IMR-90 (cell line): Measurements from ENCODE around the gene HDAC8. TPM values are rescaled to one million over a fixed set of nuclear protein-coding genes. Genes with fewer than 3 reads are reported as not detected.

ENCODE experiments used
- ATAC-seq: fragments of 200-7000 bp; cut with Tn5 transposase; 2 replicates; pipeline ENCODE4 v1.9.1; 2020; ENCODE audit warnings: low read depth, mild to moderate bottlenecking, moderate library complexity
- BruUV-seq: library from RNA; stranded (reverse); fragments of 400-500 nt; replicated peaks from 2 replicates; lab custom pipeline; 2021; lab: Mats Ljungman, UMichigan
- CTCF ChIA-PET: fragments of 300-600 bp; formaldehyde crosslinking; extraction: SDS; loops from one replicate; lab custom pipeline; 2021; ENCODE audit warnings: antibody characterized with exemption; lab: Yijun Ruan, JAX
- POLR2A ChIA-PET: fragments of 300-600 bp; sonication (Branson Sonifier 250); formaldehyde crosslinking; loops from one replicate; lab custom pipeline; 2022; ENCODE audit warnings: antibody characterized with exemption; ENCODE audit not compliant: unreplicated experiment; lab: Charles Lee
- DNase-seq: peaks from one replicate; pipeline ENCODE4 v3.0.0; 2013
- H2AFZ ChIP-seq: replicated peaks from 2 replicates; pipeline ENCODE3; 2013; ENCODE audit warnings: low read length, mild to moderate bottlenecking; ENCODE audit not compliant: poor library complexity
- H2AK5ac ChIP-seq: 2 replicates; pipeline ENCODE4 v1.6.1; 2013; ENCODE audit warnings: low read depth, low read length, inconsistent platforms
- H2AK9ac ChIP-seq: replicated peaks from 2 replicates; pipeline ENCODE3; 2013; ENCODE audit warnings: mild to moderate bottlenecking, low read depth, low read length, moderate library complexity; ENCODE audit not compliant: poor library complexity
- H2BK120ac ChIP-seq: 2 replicates; pipeline ENCODE4 v1.6.1; 2013; ENCODE audit warnings: low read depth, low read length, inconsistent platforms
- H2BK15ac ChIP-seq: 3 replicates; pipeline ENCODE4 v1.6.1; 2013; ENCODE audit warnings: low read depth, low read length, inconsistent platforms
- H2BK20ac ChIP-seq: 2 replicates; pipeline ENCODE4 v1.6.1; 2013; ENCODE audit warnings: low read depth, mild to moderate bottlenecking, inconsistent platforms, low read length, moderate library complexity
- H2BK5ac ChIP-seq: 2 replicates; pipeline ENCODE4 v1.6.1; 2013; ENCODE audit warnings: mild to moderate bottlenecking, low read depth, low read length, inconsistent platforms; ENCODE audit not compliant: poor library complexity, severe bottlenecking
- H3K14ac ChIP-seq: replicated peaks from 2 replicates; pipeline ENCODE4 v1.6.1; 2013; ENCODE audit warnings: low read depth, low read length, inconsistent platforms
- H3K18ac ChIP-seq: 2 replicates; pipeline ENCODE4 v1.6.1; 2013; ENCODE audit warnings: low read depth, low read length, control low read depth
- H3K23ac ChIP-seq: 2 replicates; pipeline ENCODE4 v1.6.1; 2013; ENCODE audit warnings: low read depth, low read length, inconsistent platforms
- H3K27ac ChIP-seq: 2 replicates; pipeline ENCODE4 v1.5.1; 2013; ENCODE audit warnings: mild to moderate bottlenecking, control low read depth, low read length; ENCODE audit not compliant: insufficient read depth
- H3K27me3 ChIP-seq: 2 replicates; pipeline ENCODE4 v1.6.1; 2013; ENCODE audit warnings: low read length; ENCODE audit not compliant: control insufficient read depth, insufficient read depth
- H3K36me3 ChIP-seq: 2 replicates; pipeline ENCODE4 v1.6.1; 2013; ENCODE audit warnings: low read length, mixed read lengths; ENCODE audit not compliant: control insufficient read depth, insufficient read depth
- H3K4ac ChIP-seq: 2 replicates; pipeline ENCODE4 v1.6.1; 2013; ENCODE audit warnings: low read depth, low read length, inconsistent platforms
- H3K4me1 ChIP-seq: 2 replicates; pipeline ENCODE4 v1.6.1; 2013; ENCODE audit warnings: low read length, mixed read lengths; ENCODE audit not compliant: control insufficient read depth, insufficient read depth
- H3K4me2 ChIP-seq: 2 replicates; pipeline ENCODE4 v1.6.1; 2013; ENCODE audit warnings: low read depth, mild to moderate bottlenecking, control low read depth, low read length, moderate library complexity
- H3K4me3 ChIP-seq: 2 replicates; pipeline ENCODE4 v1.5.1; 2013; ENCODE audit warnings: low read depth, mild to moderate bottlenecking, control low read depth, low read length, moderate library complexity; ENCODE audit not compliant: insufficient read depth
- H3K56ac ChIP-seq: 2 replicates; pipeline ENCODE4 v1.6.1; 2013; ENCODE audit warnings: low read length, inconsistent platforms; ENCODE audit not compliant: insufficient read depth; ENCODE audit errors: extremely low read depth
- H3K79me1 ChIP-seq, 2 experiments: 2 replicates each; pipeline ENCODE4 v1.6.1; 2013; ENCODE audit warnings: low read length in 2 of 2, inconsistent platforms in 1 of 2, low read depth in 1 of 2
- H3K9ac ChIP-seq: 2 replicates; pipeline ENCODE4 v1.6.1; 2013; ENCODE audit warnings: low read depth, low read length, control low read depth
- H3K9me1 ChIP-seq: 2 replicates; pipeline ENCODE4 v1.6.1; 2013; ENCODE audit warnings: low read length, inconsistent platforms; ENCODE audit not compliant: insufficient read depth
- H3K9me3 ChIP-seq: 2 replicates; pipeline ENCODE4 v1.6.1; 2013; ENCODE audit warnings: low read length; ENCODE audit not compliant: control insufficient read depth, insufficient read depth
- H4K20me1 ChIP-seq: 2 replicates; pipeline ENCODE4 v1.6.1; 2013; ENCODE audit warnings: low read length, inconsistent platforms; ENCODE audit not compliant: insufficient read depth
- H4K5ac ChIP-seq: 2 replicates; pipeline ENCODE4 v1.6.1; 2013; ENCODE audit warnings: mild to moderate bottlenecking, low read depth, low read length, control low read depth
- H4K8ac ChIP-seq, 2 experiments: 2 replicates each; pipeline ENCODE4 v1.6.1; 2013; ENCODE audit warnings: low read depth in 2 of 2, low read length in 2 of 2, control low read depth in 1 of 2, inconsistent platforms in 1 of 2
- H4K91ac ChIP-seq: 2 replicates; pipeline ENCODE4 v1.6.1; 2013; ENCODE audit warnings: low read depth, low read length, inconsistent platforms; ENCODE audit not compliant: insufficient read depth
- BHLHE40 ChIP-seq: fragments of 150-350 bp; IDR thresholded peaks from 2 replicates; pipeline ENCODE4 v1.6.1; 2016; ENCODE audit warnings: mild to moderate bottlenecking, low read depth, low read length
- CEBPB ChIP-seq: IDR thresholded peaks from 2 replicates; pipeline ENCODE4 v1.6.1; 2012; ENCODE audit warnings: low read depth, low read length, improper control_type of control experiment
- CTCF ChIP-seq: conservative IDR thresholded peaks from 2 replicates; pipeline ENCODE4 v1.5.1; 2012; ENCODE audit warnings: mild to moderate bottlenecking, low read depth, low read length, improper control_type of control experiment
- FOS ChIP-seq: fragments of 150-350 bp; IDR thresholded peaks from 2 replicates; pipeline ENCODE4 v1.6.1; 2016; ENCODE audit warnings: low read depth, low read length
- POLR2A ChIP-seq: IDR thresholded peaks from 2 replicates; pipeline ENCODE4 v1.6.1; 2012; ENCODE audit warnings: mild to moderate bottlenecking, low read depth, low read length
- SMC3 ChIP-seq: fragments of 150-350 bp; IDR thresholded peaks from 2 replicates; pipeline ENCODE4 v1.6.1; 2016; ENCODE audit warnings: low read depth, mild to moderate bottlenecking, antibody characterized with exemption, low read length, moderate library complexity
- WGBS, 2 experiments: methylation state at CpG; one replicate each; pipeline versions ENCODE4 v1.1.5 to v1.1.7; 2013; ENCODE audit warnings: missing lambda C conversion rate in 2 of 2; ENCODE audit not compliant: insufficient read length in 1 of 2; ENCODE audit errors: extremely low coverage in 2 of 2; 5-methylcytosine and 5-hydroxymethylcytosine counted together
- dilution Hi-C: fragments of 300-500 bp; cut with HindIII; formaldehyde crosslinking; loops from one replicate; pipeline ENCODE4 v1.14.3; 2018; ENCODE audit warnings: low sequenced_read_pairs; ENCODE audit not compliant: unreplicated experiment
- in situ Hi-C: fragments of 300-500 bp; cut with MboI; formaldehyde crosslinking; loops from 3 replicates; pipeline ENCODE4 v1.14.3; 2019; ENCODE audit warnings: low sequenced_read_pairs, inconsistent platforms, mixed read lengths
- intact Hi-C: fragments of 100-400 bp; cut with micrococcal nuclease; formaldehyde crosslinking; loops from 2 replicates; pipeline ENCODE4 v1.10.0; 2022
- polyA plus RNA-seq, 3 experiments: library from polyadenylated mRNA; depleted of rRNA; stranded (reverse); fragments of >200 nt; gene quantifications; 2 replicates each; pipeline ENCODE4 v1.2.3, GENCODE V29; 2012; ENCODE audit warnings: low replicate concordance in 1 of 3
- total RNA-seq: library from RNA; depleted of rRNA; stranded (reverse); fragments of >200 nt; gene quantifications from 2 replicates; pipeline ENCODE4 v1.2.3, GENCODE V29; 2012

HDAC8 gene
- total and polyA plus RNA-seq, 2 of the 4 experiments (the other 2 are of a cell fraction): 16.1 to 28.5 TPM

GRCh38 chrX:72346302-72346949, 226.2 kb downstream of the HDAC8 start:
- Histone ChIP-seq H3K14ac (no peak overlapping the region), H2BK120ac (no peak overlapping the region), H3K23ac (no peak overlapping the region), H3K4me2 (no peak overlapping the region), H2BK5ac (no peak overlapping the region), H3K18ac (no peak overlapping the region), H4K20me1 (no peaks in the 10 kb centered on the region), H2BK15ac (no peak overlapping the region), H3K36me3 (peaks cover 3% of the 10 kb centered on the region), H4K8ac (no peak overlapping the region), H2AK5ac (no peak overlapping the region), H4K5ac (no peak overlapping the region), H3K9me1 (peaks cover 2% of the 10 kb centered on the region; the same call in 1 of the 2 replicates), H2AFZ (peak overlapping the region; percentile 26), H3K56ac (no peak overlapping the region), H3K4me1 (peaks cover 3% of the 10 kb centered on the region), H2AK9ac (no peak overlapping the region), H4K91ac (no peak overlapping the region), H3K4me3 (no peak overlapping the region), H3K4ac (no peak overlapping the region), H3K27ac (no peak overlapping the region), H3K79me1 (no peaks in the 10 kb centered on the region), H3K9ac (no peak overlapping the region), H3K9me3 (no peaks in the 10 kb centered on the region), H2BK20ac (no peak overlapping the region), H3K27me3 (peaks cover 15% of the 10 kb centered on the region)
- ChIA-PET POLR2A (no interaction called here), CTCF (no interaction called here)
- in situ Hi-C loops (no loop called here), dilution Hi-C loops (no loop called here), intact Hi-C loops (no loop called here)
- DNase-seq (no peak), ATAC-seq (no peak)
- TF ChIP-seq POLR2A (no peak), SMC3 (no peak), CTCF (no peak), FOS (no peak), CEBPB (no peak), BHLHE40 (no peak)
- no CpG with 5 or more reads among the region's 6 CpGs for WGBS, 2 experiments
- no TSS peak for BruUV-seq
